Urinary bladder (tissue), 4 donors: Measurements from ENCODE around the gene ORAI2. TPM values are rescaled to one million over a fixed set of nuclear protein-coding genes. Genes with fewer than 3 reads are reported as not detected.

Experiments used
- DNase-seq: peaks from one replicate; pipeline ENCODE4 v3.0.0-alpha.2; 2015; ENCODE audit errors: extremely low spot score
- H3K27ac ChIP-seq: one replicate; pipeline ENCODE4 v1.5.1; 2013; ENCODE audit warnings: low read depth, mild to moderate bottlenecking, moderate library complexity
- H3K36me3 ChIP-seq: one replicate; pipeline ENCODE4 v1.6.1; 2013; ENCODE audit warnings: mild to moderate bottlenecking, moderate library complexity; ENCODE audit not compliant: insufficient read depth
- H3K4me1 ChIP-seq: one replicate; pipeline ENCODE4 v1.6.1; 2013; ENCODE audit warnings: mild to moderate bottlenecking, moderate library complexity; ENCODE audit not compliant: insufficient read depth
- H3K4me3 ChIP-seq: one replicate; pipeline ENCODE4 v1.5.1; 2013; ENCODE audit warnings: low read depth, low read length
- WGBS: extraction: QIAGEN DNeasy Blood & Tissue Kit; methylation state at CpG from one replicate; pipeline ENCODE4 v1.1.7; 2013; 5-methylcytosine and 5-hydroxymethylcytosine counted together
- polyA plus RNA-seq: library from polyadenylated mRNA; stranded (reverse); fragments of 200-250 nt; gene quantifications from one replicate; pipeline ENCODE4 v1.2.3, GENCODE V29; 2013
- total RNA-seq: library from RNA; depleted of rRNA; stranded (reverse); fragments of >200 nt; gene quantifications from one replicate; pipeline ENCODE4 v1.2.3, GENCODE V29; 2014
- donor health status: healthy with polysubstance abuse.
- donor health status: healthy.

Gene ORAI2
- total and polyA plus RNA-seq, 2 donors = 11.5 to 13.1 TPM

DNA sequence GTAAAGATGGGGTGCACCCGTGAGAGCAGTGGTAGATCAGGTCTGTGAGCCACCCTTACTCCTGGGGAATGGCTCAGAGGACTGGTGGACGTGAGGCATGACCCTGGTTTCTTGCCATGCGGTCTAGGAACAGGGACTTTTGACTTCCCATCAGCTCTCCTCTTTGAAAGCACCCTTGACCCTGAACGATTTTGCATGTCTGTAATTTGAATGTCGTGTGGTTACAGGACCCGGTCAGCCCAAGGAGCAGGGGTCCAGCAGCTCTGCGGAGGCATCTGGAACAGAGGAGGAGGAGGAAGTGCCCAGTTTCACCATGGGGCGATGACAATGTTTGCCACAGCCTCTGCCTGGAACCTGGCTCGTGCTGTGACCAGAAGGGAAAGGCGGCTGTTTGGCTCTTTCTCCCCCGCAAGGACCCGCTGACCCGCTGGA is 8.6 kb upstream of the ORAI2 start:
- WGBS = 91% methylated on average over 13 of the region's 13 CpGs
- H3K36me3 ChIP-seq = peaks cover 4% of the 10 kb centered on the region
- DNase-seq = no peak
- H3K27ac ChIP-seq = no peak overlapping the region
- H3K4me3 ChIP-seq = no peak overlapping the region
- H3K4me1 ChIP-seq = no peaks in the 10 kb centered on the region

DNA sequence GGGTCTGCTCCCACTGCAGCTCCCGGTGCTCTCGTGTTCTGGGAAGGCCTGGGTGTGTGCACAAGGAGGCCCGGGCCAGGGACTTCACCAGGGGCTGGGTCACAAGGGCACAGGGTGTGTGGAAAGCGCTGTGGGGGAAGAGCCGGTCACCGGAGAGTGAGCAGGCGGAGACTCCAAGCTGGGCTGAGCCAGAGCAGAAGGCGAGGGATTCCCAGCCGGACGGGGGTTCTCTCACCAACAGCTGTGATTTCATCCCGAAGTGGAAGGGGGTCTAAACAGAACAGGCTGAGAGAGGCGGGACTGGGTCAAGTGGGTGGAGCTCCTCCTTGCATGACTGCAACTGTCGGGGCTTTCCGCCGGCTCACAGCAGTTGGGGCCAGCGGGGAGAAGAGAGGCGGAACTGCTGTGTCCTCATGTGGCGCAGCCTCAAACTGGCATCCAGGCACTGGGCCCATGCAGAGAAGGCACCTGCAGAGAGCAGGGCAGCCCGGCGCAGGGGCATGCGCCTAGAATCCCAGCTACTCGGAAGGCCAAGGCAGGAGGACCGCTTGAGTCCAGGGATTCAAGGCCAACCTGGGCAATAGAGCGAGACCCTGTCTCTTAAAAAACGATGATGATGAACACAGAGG is 7.6 kb upstream of the ORAI2 start:
- Histone ChIP-seq H3K4me3 (no peak overlapping the region), H3K4me1 (no peaks in the 10 kb centered on the region), H3K36me3 (peaks cover 4% of the 10 kb centered on the region), H3K27ac (peak overlapping the region; percentile 28)
- WGBS = 71% methylated on average over 25 of the region's 25 CpGs
- no peak for DNase-seq

DNA sequence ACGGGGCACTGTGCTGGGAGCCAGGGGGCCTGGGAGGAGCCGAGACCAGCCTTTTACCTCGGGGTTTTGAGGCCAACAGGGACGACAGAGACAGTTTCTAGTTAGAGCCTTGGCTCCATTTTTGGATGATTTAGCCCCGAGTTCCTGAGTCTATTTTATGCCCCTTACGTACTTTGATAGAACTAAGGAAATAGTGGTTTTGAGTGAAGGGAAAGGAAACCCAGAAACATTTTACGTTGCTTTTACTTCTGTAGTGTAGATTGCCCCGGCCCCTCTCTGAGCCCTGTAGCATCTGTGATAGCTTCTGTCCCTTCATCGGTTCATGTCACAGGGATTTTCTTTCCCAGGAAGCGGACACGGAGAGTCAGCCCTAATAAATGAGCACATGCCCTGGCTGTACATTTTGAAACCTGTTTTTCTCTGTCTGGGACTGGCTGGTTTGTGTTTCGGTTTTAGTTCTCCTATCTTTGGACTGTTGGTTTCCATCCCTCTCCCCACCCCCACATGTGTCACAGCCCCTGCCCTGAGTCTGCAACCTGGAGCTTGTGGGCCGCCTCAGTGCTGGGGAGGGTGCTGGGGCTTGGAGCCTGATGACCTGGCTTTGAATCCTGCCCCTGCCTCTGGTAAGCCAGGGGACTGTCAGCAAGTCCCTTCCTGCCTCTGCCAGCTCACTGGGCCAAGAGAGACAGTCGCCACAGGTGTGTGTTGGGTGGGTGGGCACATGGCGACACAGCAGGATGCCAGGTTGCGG is 6.9 kb upstream of the ORAI2 start:
- H3K36me3 ChIP-seq = peaks cover 4% of the 10 kb centered on the region
- H3K27ac ChIP-seq = peak overlapping the region; percentile 59
- no peak for DNase-seq
- H3K4me3 ChIP-seq = no peak overlapping the region
- WGBS = 83% methylated on average over 16 of the region's 16 CpGs
- H3K4me1 ChIP-seq = no peaks in the 10 kb centered on the region

- Histone ChIP-seq H3K4me1 (no peaks in the 10 kb centered on the region), H3K36me3 (peaks cover 4% of the 10 kb centered on the region), H3K4me3 (no peak overlapping the region), H3K27ac (peak overlapping the region; percentile 59)
- 85% methylated on average over 5 of the region's 5 CpGs for WGBS
- no peak for DNase-seq
Measured at GRCh38 chr7:102427019-102427405, 6.4 kb upstream of the ORAI2 start.

GRCh38 chr7:102429141-102429899 is 4.1 kb upstream of the ORAI2 start:
- no peak overlapping the region for H3K27ac ChIP-seq
- peaks cover 4% of the 10 kb centered on the region for H3K36me3 ChIP-seq
- no peak for DNase-seq
- no peak overlapping the region for H3K4me3 ChIP-seq
- 92% methylated on average over 10 of the region's 10 CpGs for WGBS
- H3K4me1 ChIP-seq = no peaks in the 10 kb centered on the region

GRCh38 chr7:102431617-102432298 is 1.6 kb upstream of the ORAI2 start:
- 24% methylated on average over 17 of the region's 17 CpGs for WGBS
- H3K4me1 ChIP-seq = no peaks in the 10 kb centered on the region
- no peaks in the 10 kb centered on the region for H3K36me3 ChIP-seq
- H3K4me3 ChIP-seq = no peak overlapping the region
- DNase-seq = peak; percentile 35
- peak overlapping the region; percentile 34 for H3K27ac ChIP-seq

DNA sequence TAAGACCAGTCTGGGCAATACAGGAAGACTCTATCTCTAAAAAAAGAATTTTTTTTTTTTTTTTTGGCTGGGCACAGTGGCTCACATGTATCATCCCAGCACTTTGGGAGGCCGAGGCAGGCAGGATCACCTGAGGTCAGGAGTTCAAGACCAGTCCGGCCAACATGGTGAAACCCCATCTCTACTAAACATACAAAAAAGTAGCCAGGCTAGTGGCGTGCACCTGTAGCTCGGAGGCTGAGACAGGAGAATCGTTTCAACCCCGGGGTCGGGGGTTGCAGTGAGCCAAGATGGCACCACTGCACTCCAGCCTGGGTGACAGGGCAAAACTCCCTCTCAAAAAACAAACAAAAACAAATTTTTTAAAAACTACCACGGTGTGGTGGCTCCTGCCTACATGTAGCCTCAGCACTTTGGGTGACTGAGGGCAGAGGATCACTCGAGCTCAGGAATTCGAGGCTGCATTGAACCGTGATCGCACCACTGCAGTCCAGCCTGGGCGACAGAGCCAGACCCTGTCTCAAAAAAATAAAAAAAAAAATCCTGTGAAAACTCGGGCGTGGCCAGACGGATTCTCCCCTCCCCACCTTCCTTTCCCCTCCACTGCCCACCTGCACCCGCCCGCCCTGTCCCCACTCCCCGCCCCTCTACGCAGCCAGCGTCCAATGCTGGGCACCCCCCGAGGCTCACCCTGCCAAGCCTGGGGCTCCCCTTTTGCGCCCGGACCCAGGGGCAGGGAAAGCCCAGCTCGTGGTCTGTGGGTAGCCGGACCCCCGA is 745 bp upstream of the ORAI2 start:
- 27% methylated on average over 27 of the region's 27 CpGs for WGBS
- Histone ChIP-seq H3K4me3 (peak overlapping the region; percentile 92), H3K36me3 (peaks cover 2% of the 10 kb centered on the region), H3K4me1 (no peaks in the 10 kb centered on the region), H3K27ac (peak overlapping the region; percentile 71)
- DNase-seq = no peak

DNA sequence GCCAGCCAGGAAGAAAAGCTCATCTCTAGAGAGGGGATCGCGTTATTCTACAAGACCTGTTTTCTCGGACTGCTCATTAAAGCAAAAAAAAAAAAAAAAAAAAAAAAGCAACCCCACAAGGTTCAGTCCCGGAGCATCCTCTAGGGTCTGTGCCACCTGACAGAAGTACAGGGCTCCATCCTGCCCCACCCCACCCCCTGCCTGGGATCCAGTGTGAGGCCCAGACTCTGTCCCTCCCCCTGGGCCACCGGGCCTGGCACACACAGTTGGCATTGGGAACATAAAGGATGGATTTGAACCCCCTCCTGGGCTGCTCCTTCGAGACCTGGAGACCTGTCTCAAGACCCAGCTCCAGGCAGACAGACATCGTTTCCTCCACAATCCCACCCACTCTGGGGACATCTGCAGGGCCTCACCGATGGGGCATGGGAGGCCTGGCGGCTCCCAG is 688 bp downstream of the ORAI2 start:
- Histone ChIP-seq H3K36me3 (peaks cover 2% of the 10 kb centered on the region), H3K4me3 (peak overlapping the region; percentile 92), H3K27ac (no peak overlapping the region), H3K4me1 (no peaks in the 10 kb centered on the region)
- 30% methylated on average over 9 of the region's 9 CpGs for WGBS
- DNase-seq = no peak

GRCh38 chr7:102436118-102436517 is 2.7 kb downstream of the ORAI2 start:
- Histone ChIP-seq H3K36me3 (peaks cover 2% of the 10 kb centered on the region), H3K4me3 (no peak overlapping the region), H3K4me1 (no peaks in the 10 kb centered on the region), H3K27ac (no peak overlapping the region)
- 93% methylated on average over 10 of the region's 10 CpGs for WGBS
- no peak for DNase-seq

GRCh38 chr7:102439963-102440795 is 6.8 kb downstream of the ORAI2 start:
- Histone ChIP-seq H3K36me3 (peaks cover 2% of the 10 kb centered on the region), H3K27ac (no peak overlapping the region), H3K4me1 (no peaks in the 10 kb centered on the region), H3K4me3 (no peak overlapping the region)
- no peak for DNase-seq
- 71% methylated on average over 17 of the region's 17 CpGs for WGBS

DNA sequence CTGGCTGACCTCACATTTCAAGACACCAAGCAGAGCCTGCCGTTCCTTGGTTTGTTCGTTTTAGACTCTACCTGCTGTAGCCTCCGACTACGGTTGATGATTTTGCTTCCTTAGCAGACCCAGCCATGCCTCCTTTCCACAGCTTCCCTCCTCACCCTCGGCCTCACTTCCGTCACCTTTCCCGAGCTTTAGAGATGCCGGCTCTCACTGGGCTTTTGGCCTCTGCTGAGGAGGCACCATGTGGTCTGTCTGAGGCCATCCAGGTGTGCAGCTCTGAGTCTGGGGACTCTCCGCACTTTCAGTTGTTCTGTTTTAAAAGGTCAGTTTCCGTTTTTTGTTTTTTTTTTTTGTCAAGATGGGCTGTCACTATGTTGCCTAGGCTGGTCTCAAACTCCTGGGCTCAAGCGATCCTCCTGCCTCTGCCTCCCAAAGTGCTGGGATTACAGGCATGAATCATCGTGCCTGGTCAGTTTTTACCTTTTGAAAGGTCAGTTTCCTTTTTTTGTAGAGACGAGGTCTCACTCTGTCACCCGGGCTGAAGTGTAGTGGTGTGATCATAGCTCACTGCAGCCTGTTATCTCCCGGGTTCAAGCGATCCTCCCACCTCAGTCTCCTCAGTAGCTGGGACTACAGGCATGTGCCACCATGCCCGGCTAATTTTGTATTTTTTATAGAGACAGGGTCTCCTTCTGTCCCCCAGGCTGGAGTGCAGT is 11.7 kb downstream of the ORAI2 start:
- H3K4me3 ChIP-seq = no peak overlapping the region
- no peak for DNase-seq
- peaks cover 3% of the 10 kb centered on the region for H3K36me3 ChIP-seq
- no peaks in the 10 kb centered on the region for H3K4me1 ChIP-seq
- H3K27ac ChIP-seq = no peak overlapping the region
- 91% methylated on average over 17 of the region's 17 CpGs for WGBS

DNA sequence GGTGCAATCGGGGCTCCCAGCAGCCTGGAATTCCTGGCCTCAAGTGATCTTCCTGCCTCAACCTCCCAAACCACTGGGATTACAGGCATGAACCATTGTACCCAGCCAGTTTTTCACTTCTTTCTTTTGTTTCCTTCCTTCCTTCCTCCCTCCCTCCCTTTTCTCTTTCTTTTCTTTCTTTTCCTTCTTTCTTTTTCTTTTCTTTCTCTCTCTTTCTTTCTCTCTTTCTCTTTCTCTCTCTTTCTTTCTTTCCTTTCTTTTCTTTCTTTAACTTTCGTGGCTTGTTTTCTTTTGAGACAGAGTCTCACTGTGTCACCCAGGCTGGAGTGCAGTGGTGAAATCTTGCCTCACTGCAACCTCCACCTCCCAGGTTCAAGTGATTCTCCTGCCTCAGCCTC is 12.3 kb downstream of the ORAI2 start:
- 70% methylated on average over 2 of the region's 2 CpGs for WGBS
- no peaks in the 10 kb centered on the region for H3K4me1 ChIP-seq
- H3K36me3 ChIP-seq = peaks cover 3% of the 10 kb centered on the region
- H3K4me3 ChIP-seq = no peak overlapping the region
- DNase-seq = no peak
- H3K27ac ChIP-seq = no peak overlapping the region
